Activated CD8-positive, alpha-beta T cell treated with anti-CD3 and anti-CD28 coated beads for 36 hours (primary cell): ENCODE measurements around the gene CD1B. TPM values are rescaled to one million over a fixed set of nuclear protein-coding genes. Genes with fewer than 3 reads are reported as not detected.
"Not testable (repeated sequence)": the region's sequence is repeated elsewhere in the genome, so short reads cannot be mapped to it uniquely, and the experiment has no call there.

Source experiments
- ATAC-seq: fragments of 200-7000 bp; cut with Tn5 transposase; one replicate; pipeline ENCODE4 v1.10.0; 2021; ENCODE audit warnings: mild to moderate bottlenecking, moderate library complexity
- CTCF ChIA-PET: fragments of 350-600 bp; sonication (Branson Sonifier 250); formaldehyde crosslinking; loops from one replicate; lab custom pipeline; 2021; ENCODE audit warnings: antibody characterized with exemption; lab: Charles Lee
- POLR2A ChIA-PET: fragments of 350-600 bp; sonication (Branson Sonifier 250); formaldehyde crosslinking; loops from one replicate; lab custom pipeline; 2021; ENCODE audit warnings: antibody characterized with exemption; lab: Charles Lee
- DNase-seq: peaks from one replicate; pipeline ENCODE4 v3.0.0-alpha.2; 2020
- H3K27ac Mint-ChIP-seq: one replicate; pipeline ENCODE4 v1.8.0; 2021; ENCODE audit warnings: mild to moderate bottlenecking, mixed read lengths
- H3K27me3 Mint-ChIP-seq: one replicate; pipeline ENCODE4 v1.8.0; 2021; ENCODE audit warnings: mixed read lengths
- H3K36me3 Mint-ChIP-seq: one replicate; pipeline ENCODE4 v1.8.0; 2021; ENCODE audit warnings: low read depth, mixed read lengths
- H3K4me1 Mint-ChIP-seq: one replicate; pipeline ENCODE4 v1.8.0; 2021; ENCODE audit warnings: low read depth, mixed read lengths
- H3K4me3 Mint-ChIP-seq: one replicate; pipeline ENCODE4 v1.8.0; 2021; ENCODE audit warnings: mild to moderate bottlenecking, moderate library complexity, mixed read lengths
- H3K9me3 Mint-ChIP-seq: one replicate; pipeline ENCODE4 v1.8.0; 2021; ENCODE audit warnings: mixed read lengths
- intact Hi-C: fragments of 100-400 bp; cut with micrococcal nuclease; formaldehyde crosslinking; loops from one replicate; pipeline ENCODE4 v1.10.0; 2022
- total RNA-seq, 2 experiments: library from RNA; stranded (reverse); gene quantifications; one replicate each; pipeline ENCODE4 v1.2.3, GENCODE V29; 2021
- TF ChIP-seq, protein P1 (sequence below): fragments of 200-600 bp; IDR thresholded peaks from one replicate; pipeline ENCODE4 v1.8.0; 2022; ENCODE audit warnings: antibody characterized with exemption, mild to moderate bottlenecking

The CD1B gene
- total RNA-seq, 2 experiments from 2014 or later: not detected

DNA sequence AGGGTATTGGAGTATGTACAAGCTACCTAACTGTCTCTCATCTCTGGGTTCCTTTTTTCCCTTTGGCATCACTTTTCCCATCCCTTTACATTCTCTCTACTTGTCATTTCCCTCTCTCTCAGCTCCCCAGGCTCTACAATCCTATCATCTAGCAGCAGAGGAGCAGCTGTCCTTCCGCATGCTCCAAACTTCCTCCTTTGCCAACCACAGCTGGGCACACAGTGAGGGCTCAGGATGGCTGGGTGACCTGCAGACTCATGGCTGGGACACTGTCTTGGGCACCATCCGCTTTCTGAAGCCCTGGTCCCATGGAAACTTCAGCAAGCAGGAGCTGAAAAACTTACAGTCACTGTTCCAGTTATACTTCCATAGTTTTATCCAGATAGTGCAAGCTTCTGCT is 22.9 kb upstream of the CD1B start:
- Mint-ChIP-seq H3K27me3 (peaks cover 20% of the 10 kb centered on the region), H3K4me3 (no peak overlapping the region), H3K27ac (no peak overlapping the region), H3K4me1 (no peaks in the 10 kb centered on the region), H3K9me3 (no peaks in the 10 kb centered on the region), H3K36me3 (no peaks in the 10 kb centered on the region)
- TF ChIP-seq, protein P1, sequence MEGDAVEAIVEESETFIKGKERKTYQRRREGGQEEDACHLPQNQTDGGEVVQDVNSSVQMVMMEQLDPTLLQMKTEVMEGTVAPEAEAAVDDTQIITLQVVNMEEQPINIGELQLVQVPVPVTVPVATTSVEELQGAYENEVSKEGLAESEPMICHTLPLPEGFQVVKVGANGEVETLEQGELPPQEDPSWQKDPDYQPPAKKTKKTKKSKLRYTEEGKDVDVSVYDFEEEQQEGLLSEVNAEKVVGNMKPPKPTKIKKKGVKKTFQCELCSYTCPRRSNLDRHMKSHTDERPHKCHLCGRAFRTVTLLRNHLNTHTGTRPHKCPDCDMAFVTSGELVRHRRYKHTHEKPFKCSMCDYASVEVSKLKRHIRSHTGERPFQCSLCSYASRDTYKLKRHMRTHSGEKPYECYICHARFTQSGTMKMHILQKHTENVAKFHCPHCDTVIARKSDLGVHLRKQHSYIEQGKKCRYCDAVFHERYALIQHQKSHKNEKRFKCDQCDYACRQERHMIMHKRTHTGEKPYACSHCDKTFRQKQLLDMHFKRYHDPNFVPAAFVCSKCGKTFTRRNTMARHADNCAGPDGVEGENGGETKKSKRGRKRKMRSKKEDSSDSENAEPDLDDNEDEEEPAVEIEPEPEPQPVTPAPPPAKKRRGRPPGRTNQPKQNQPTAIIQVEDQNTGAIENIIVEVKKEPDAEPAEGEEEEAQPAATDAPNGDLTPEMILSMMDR: no peak
- POLR2A ChIA-PET: no interaction called here
- ATAC-seq (no peak), DNase-seq (no peak)
- CTCF ChIA-PET: interaction anchor here (1.3 kb wide), 1 partner anchor 150 kb away, joined by 3 read pairs; no protein-coding TSS in a partner anchor
- intact Hi-C loops: no loop called here

- no peak for DNase-seq
- no peaks in the 10 kb centered on the region for H3K36me3 Mint-ChIP-seq
- no peak for ATAC-seq
- no peaks in the 10 kb centered on the region for H3K4me1 Mint-ChIP-seq
- TF ChIP-seq, protein P1: no peak
- no peak within 1 kb of the TSS for H3K4me3 Mint-ChIP-seq
- H3K27me3 Mint-ChIP-seq: peaks cover 19% of the 10 kb centered on the region
- ChIA-PET CTCF (interaction anchor here (1.2 to 1.3 kb wide), 2 partner anchors 149 to 150 kb away, joined by 3 read pairs; no protein-coding TSS in a partner anchor), POLR2A (no interaction called here)
- intact Hi-C loops: no loop called here
- no peaks in the 10 kb centered on the region for H3K9me3 Mint-ChIP-seq
- H3K27ac Mint-ChIP-seq: no peak within 1 kb of the TSS
Measured at GRCh38 chr1:158353303-158354075, 22.2 kb upstream of the CD1B start, which contains the start of gene CD1E. Gene CD1E, plus strand, starts transcription at chr1:158353894. Its CDS starts 95 bp downstream, at chr1:158353989.

- H3K27ac Mint-ChIP-seq, ATAC-seq, CTCF ChIA-PET, H3K4me1 Mint-ChIP-seq, POLR2A ChIA-PET, DNase-seq, H3K4me3 Mint-ChIP-seq, H3K27me3 Mint-ChIP-seq, intact Hi-C loops, H3K36me3 Mint-ChIP-seq, H3K9me3 Mint-ChIP-seq: not testable (repeated sequence)
Measured at GRCh38 chr1:158348946-158349345, 17.6 kb upstream of the CD1B start.

- H3K36me3 Mint-ChIP-seq, H3K4me3 Mint-ChIP-seq, POLR2A ChIA-PET, CTCF ChIA-PET, H3K27me3 Mint-ChIP-seq, ATAC-seq, intact Hi-C loops, H3K4me1 Mint-ChIP-seq, H3K9me3 Mint-ChIP-seq, H3K27ac Mint-ChIP-seq, DNase-seq: not testable (repeated sequence)
Measured at GRCh38 chr1:158336413-158336812, 5.1 kb upstream of the CD1B start.

GRCh38 chr1:158335213-158335532 is 3.8 kb upstream of the CD1B start:
- Mint-ChIP-seq H3K27me3 (peaks cover 5% of the 10 kb centered on the region), H3K27ac (no peak overlapping the region), H3K4me1 (peaks cover 6% of the 10 kb centered on the region), H3K4me3 (no peak overlapping the region), H3K9me3 (peaks cover 1% of the 10 kb centered on the region), H3K36me3 (no peaks in the 10 kb centered on the region)
- ChIA-PET POLR2A (no interaction called here), CTCF (no interaction called here)
- no peak for DNase-seq
- no peak for ATAC-seq
- intact Hi-C loops: no loop called here
- TF ChIP-seq, protein P1: no peak

- Mint-ChIP-seq H3K4me3 (no peak overlapping the region), H3K9me3 (peaks cover 1% of the 10 kb centered on the region), H3K4me1 (peaks cover 6% of the 10 kb centered on the region), H3K27ac (no peak overlapping the region), H3K27me3 (peaks cover 5% of the 10 kb centered on the region), H3K36me3 (no peaks in the 10 kb centered on the region)
- CTCF ChIA-PET: no interaction called here
- no peak for DNase-seq
- ATAC-seq: no peak
- TF ChIP-seq, protein P1: no peak
- POLR2A ChIA-PET: no interaction called here
- intact Hi-C loops: no loop called here
Measured at GRCh38 chr1:158334526-158335212, 3.3 kb upstream of the CD1B start.
